CD14-positive monocyte (primary cell): ENCODE data around the gene DDA1. TPM values are rescaled to one million over a fixed set of nuclear protein-coding genes. Genes with fewer than 3 reads are reported as not detected.
A peak's percentile ranks its signal among the peaks of the same experiment; 100 is the strongest.

Experiments used
- DNase-seq, 3 donors: peaks; one replicate each; pipeline ENCODE4 v3.0.0-alpha.2; 2011 to 2022
- H2AFZ ChIP-seq: 2 replicates; pipeline ENCODE4 v1.6.0; 2012; ENCODE audit warnings: mild to moderate bottlenecking, low read depth, low read length, inconsistent platforms; ENCODE audit not compliant: insufficient read depth, poor library complexity, severe bottlenecking
- H3K27ac ChIP-seq, 2 donors: 1 replicate in 1 of 2; 2 replicates in 1 of 2; pipeline ENCODE4 v1.5.1; 2012 to 2013; ENCODE audit warnings: low read length in 2 of 2, control low read depth in 1 of 2, inconsistent platforms in 1 of 2, low read depth in 1 of 2, mild to moderate bottlenecking in 1 of 2
- H3K27me3 ChIP-seq, 2 donors: one replicate each; pipeline versions ENCODE4 v1.6.0 to v1.6.1; 2011 to 2013; ENCODE audit warnings: low read length in 2 of 2; ENCODE audit not compliant: control insufficient read depth in 2 of 2, insufficient read depth in 2 of 2
- H3K36me3 ChIP-seq, 2 donors: replicated peaks in 1 of 2; 1 replicate in 1 of 2; 2 replicates in 1 of 2; pipeline versions ENCODE4 v1.5.1 to v1.6.1; 2012 to 2013; ENCODE audit warnings: low read length in 2 of 2, control low read depth in 1 of 2, inconsistent platforms in 1 of 2, mild to moderate bottlenecking in 1 of 2; ENCODE audit not compliant: insufficient read depth in 2 of 2, control insufficient read depth in 1 of 2
- H3K4me1 ChIP-seq, 2 donors: 1 replicate in 1 of 2; 2 replicates in 1 of 2; pipeline versions ENCODE4 v1.5.1 to v1.6.1; 2012 to 2013; ENCODE audit warnings: low read length in 2 of 2, control low read depth in 1 of 2, inconsistent platforms in 1 of 2, mild to moderate bottlenecking in 1 of 2, moderate library complexity in 1 of 2; ENCODE audit not compliant: insufficient read depth in 2 of 2, control insufficient read depth in 1 of 2
- H3K4me2 ChIP-seq: replicated peaks from 2 replicates; pipeline ENCODE3; 2012; ENCODE audit warnings: low read length, moderate library complexity, mild to moderate bottlenecking; ENCODE audit not compliant: poor library complexity, severe bottlenecking; ENCODE audit errors: extremely low read depth
- H3K4me3 ChIP-seq, 3 experiments: fragments of 200-600 bp in 1 of 3; sonication (generic) in 1 of 3; replicated peaks in 1 of 3; 1 replicate in 2 of 3; 2 replicates in 1 of 3; pipeline ENCODE4 v1.5.1; 2011 to 2013; ENCODE audit warnings: low read length in 3 of 3, mild to moderate bottlenecking in 3 of 3, control low read depth in 2 of 3, low read depth in 2 of 3, inconsistent platforms in 1 of 3, moderate library complexity in 1 of 3
- H3K79me2 ChIP-seq: 2 replicates; pipeline ENCODE4 v1.6.0; 2012; ENCODE audit warnings: mild to moderate bottlenecking, control low read depth, inconsistent platforms, low read length, moderate library complexity; ENCODE audit not compliant: insufficient read depth
- H3K9ac ChIP-seq: 2 replicates; pipeline ENCODE4 v1.6.0; 2017; ENCODE audit warnings: low read length, mild to moderate bottlenecking; ENCODE audit not compliant: insufficient read depth, poor library complexity, severe bottlenecking
- H3K9me3 ChIP-seq, 2 donors: replicated peaks in 1 of 2; 1 replicate in 1 of 2; 2 replicates in 1 of 2; pipeline versions ENCODE4 v1.5.1 to v1.6.1; 2012 to 2013; ENCODE audit warnings: low read length in 2 of 2, control low read depth in 1 of 2; ENCODE audit not compliant: control insufficient read depth in 1 of 2, insufficient read depth in 1 of 2
- H4K20me1 ChIP-seq: 2 replicates; pipeline ENCODE4 v1.6.0; 2012; ENCODE audit warnings: mild to moderate bottlenecking, low read length, control low read depth, moderate library complexity; ENCODE audit not compliant: insufficient read depth
- H3K27ac Mint-ChIP-seq, 7 donors: one replicate each; pipeline ENCODE4 v1.8.0; 2020; ENCODE audit warnings: mild to moderate bottlenecking in 7 of 7, mixed read lengths in 7 of 7, moderate library complexity in 6 of 7, inconsistent platforms in 2 of 7
- H3K27me3 Mint-ChIP-seq, 3 donors: one replicate each; pipeline ENCODE4 v1.8.0; 2021 to 2022; ENCODE audit warnings: low read depth in 3 of 3, mild to moderate bottlenecking in 3 of 3, mixed read lengths in 3 of 3, moderate library complexity in 3 of 3, inconsistent platforms in 1 of 3
- H3K36me3 Mint-ChIP-seq, 2 donors: one replicate each; pipeline ENCODE4 v1.8.0; 2020; ENCODE audit warnings: mixed read lengths in 2 of 2, inconsistent platforms in 1 of 2, mild to moderate bottlenecking in 1 of 2
- H3K4me1 Mint-ChIP-seq: one replicate; pipeline ENCODE4 v1.8.0; 2020; ENCODE audit warnings: mild to moderate bottlenecking, mixed read lengths
- H3K4me3 Mint-ChIP-seq, 2 donors: one replicate each; pipeline ENCODE4 v1.8.0; 2020; ENCODE audit warnings: mild to moderate bottlenecking in 2 of 2, mixed read lengths in 2 of 2, moderate library complexity in 1 of 2
- H3K9me3 Mint-ChIP-seq, 7 donors: one replicate each; pipeline ENCODE4 v1.8.0; 2020 to 2022; ENCODE audit warnings: mixed read lengths in 7 of 7, mild to moderate bottlenecking in 6 of 7, moderate library complexity in 6 of 7, inconsistent platforms in 2 of 7
- CTCF ChIP-seq: fragments of 200-600 bp; IDR thresholded peaks from one replicate; pipeline ENCODE4 v1.8.0; 2022; ENCODE audit warnings: antibody characterized with exemption, mild to moderate bottlenecking
- WGBS: methylation state at CpG from one replicate; pipeline ENCODE4 v1.1.5; 2013; ENCODE audit warnings: missing lambda C conversion rate; ENCODE audit not compliant: insufficient coverage; 5-methylcytosine and 5-hydroxymethylcytosine counted together
- intact Hi-C, 2 donors: fragments of 100-400 bp; cut with micrococcal nuclease; formaldehyde crosslinking; loops; one replicate each; pipeline versions ENCODE4 v1.15.0 to v1.15.1; 2023
- polyA plus RNA-seq, 3 donors: library from polyadenylated mRNA; depleted of rRNA in 1 of 3; unstranded in 2 of 3; stranded (reverse) in 1 of 3; fragments of 300-500 nt in 2 of 3; fragments of >200 nt in 1 of 3; fragmentation: Illumina TruSeq in 2 of 3; gene quantifications; 1 replicate in 2 of 3; 2 replicates in 1 of 3; pipeline ENCODE4 v1.2.3, GENCODE V29; 2012 to 2021

Gene DDA1
- polyA plus RNA-seq, 3 donors = 22.5 to 49.5 (median 23.8) TPM

GRCh38 chr19:17357724-17358123 is 48.4 kb downstream of the DDA1 start:
- H2AFZ ChIP-seq = no peak overlapping the region
- no peak for TF ChIP-seq CTCF
- Mint-ChIP-seq H3K9me3 (no peaks in the 10 kb centered on the region), H3K4me3 (no peak overlapping the region), H3K27ac (no peak overlapping the region), H3K27me3 (peaks cover 4 to 11% (median 9%) of the 10 kb centered on the region in 3 donors), H3K36me3 (no peaks in the 10 kb centered on the region), H3K4me1 (peaks cover 11% of the 10 kb centered on the region)
- no peaks in the 10 kb centered on the region for H4K20me1 ChIP-seq
- WGBS = 99% methylated on average over 8 of the region's 11 CpGs
- no peak overlapping the region for H3K4me3 ChIP-seq
- no peaks in the 10 kb centered on the region for H3K79me2 ChIP-seq
- no peaks in the 10 kb centered on the region for H3K4me1 ChIP-seq
- H3K9me3 ChIP-seq = no peaks in the 10 kb centered on the region
- no peaks in the 10 kb centered on the region for H3K36me3 ChIP-seq
- H3K27me3 ChIP-seq = no peaks in the 10 kb centered on the region
- no peak overlapping the region for H3K4me2 ChIP-seq
- intact Hi-C loops = no loop called here
- no peak overlapping the region for H3K27ac ChIP-seq
- DNase-seq = no peak
- H3K9ac ChIP-seq = no peak overlapping the region

- Mint-ChIP-seq H3K4me3 (no peak overlapping the region), H3K9me3 (no peaks in the 10 kb centered on the region), H3K36me3 (no peaks in the 10 kb centered on the region), H3K4me1 (peaks cover 6% of the 10 kb centered on the region), H3K27me3 (peaks cover 4 to 9% (median 4%) of the 10 kb centered on the region in 3 donors), H3K27ac (peak overlapping the region in 1 of 7 donors; percentile 60)
- 94% methylated on average over 6 of the region's 7 CpGs for WGBS
- H3K9ac ChIP-seq = no peak overlapping the region
- no peak overlapping the region for H3K27ac ChIP-seq
- H3K4me3 ChIP-seq = no peak overlapping the region
- H3K79me2 ChIP-seq = no peaks in the 10 kb centered on the region
- intact Hi-C loops = no loop called here
- H2AFZ ChIP-seq = no peak overlapping the region
- no peak overlapping the region for H3K4me2 ChIP-seq
- H3K4me1 ChIP-seq = no peaks in the 10 kb centered on the region
- H3K9me3 ChIP-seq = no peaks in the 10 kb centered on the region
- no peak for TF ChIP-seq CTCF
- no peaks in the 10 kb centered on the region for H3K27me3 ChIP-seq
- no peaks in the 10 kb centered on the region for H3K36me3 ChIP-seq
- no peak for DNase-seq
- H4K20me1 ChIP-seq = no peaks in the 10 kb centered on the region
Measured at GRCh38 chr19:17358395-17358794, 49.0 kb downstream of the DDA1 start.
